Heart left ventricle (tissue), 16 donors: ENCODE data around the gene FBXL7. TPM values are rescaled to one million over a fixed set of nuclear protein-coding genes. Genes with fewer than 3 reads are reported as not detected.

Source experiments
- ATAC-seq, 4 donors: fragments of 200-7000 bp; cut with Tn5 transposase; one replicate each; pipeline ENCODE4 v1.9.1; 2020 to 2022; ENCODE audit warnings: moderate library complexity in 4 of 4, mild to moderate bottlenecking in 3 of 4, moderate number of reproducible peaks in 1 of 4
- DNase-seq, 5 donors: peaks; one replicate each; pipeline ENCODE4 v3.0.0-alpha.2; 2020
- H3K27ac ChIP-seq, 12 donors: fragments of 200-600 bp; sonication (generic) in 4 of 12; one replicate each; pipeline versions ENCODE4 v1.5.0 to v1.8.0; 2016 to 2022; ENCODE audit warnings: mild to moderate bottlenecking in 2 of 12
- H3K27me3 ChIP-seq, 9 donors: fragments of 200-600 bp; sonication (generic) in 2 of 9; one replicate each; pipeline versions ENCODE4 v1.5.1 to v1.8.0; 2016 to 2022; ENCODE audit warnings: mild to moderate bottlenecking in 3 of 9
- H3K36me3 ChIP-seq, 9 donors: fragments of 200-600 bp; sonication (generic) in 2 of 9; one replicate each; pipeline versions ENCODE4 v1.5.0 to v1.8.0; 2018 to 2022; ENCODE audit warnings: mild to moderate bottlenecking in 2 of 9
- H3K4me1 ChIP-seq, 12 donors: fragments of 200-600 bp; sonication (generic) in 4 of 12; one replicate each; pipeline versions ENCODE4 v1.5.0 to v1.8.0; 2016 to 2022; ENCODE audit warnings: mild to moderate bottlenecking in 3 of 12
- H3K4me3 ChIP-seq, 12 donors: fragments of 200-600 bp; sonication (generic) in 4 of 12; one replicate each; pipeline versions ENCODE4 v1.5.0 to v1.8.0; 2017 to 2022; ENCODE audit warnings: mild to moderate bottlenecking in 9 of 12, moderate library complexity in 4 of 12
- H3K9me3 ChIP-seq, 12 donors: fragments of 200-600 bp; sonication (generic) in 4 of 12; one replicate each; pipeline versions ENCODE4 v1.5.0 to v1.8.0; 2016 to 2022; ENCODE audit warnings: mild to moderate bottlenecking in 1 of 12
- POLR2A ChIP-seq, 2 donors: fragments of 450-650 bp; IDR thresholded peaks; one replicate each; pipeline ENCODE4 v1.6.1; 2017; ENCODE audit warnings: antibody characterized with exemption in 2 of 2, mild to moderate bottlenecking in 2 of 2, moderate library complexity in 2 of 2
- WGBS, 4 donors: extraction: QIAGEN DNeasy Blood & Tissue Kit in 2 of 4; methylation state at CpG; one replicate each; pipeline versions ENCODE4 v1.1.5 to v1.1.7; 2013 to 2018; 5-methylcytosine and 5-hydroxymethylcytosine counted together
- intact Hi-C, 10 donors: fragments of 100-400 bp; cut with DNase I; formaldehyde crosslinking; loops; one replicate each; pipeline versions ENCODE4 v1.11.1 to v1.14.2; 2022
- polyA plus RNA-seq, 2 donors: library from polyadenylated mRNA; stranded (reverse); fragments of 200-250 nt; gene quantifications; one replicate each; pipeline ENCODE4 v1.2.3, GENCODE V29; 2013
- total RNA-seq, 9 donors: library from RNA; depleted of rRNA in 2 of 9; stranded (reverse); fragments of >200 nt in 2 of 9; fragmentation: NEBNext Ultra II Directional in 3 of 9; extraction: Animal tissue kit (Norgen Biotek cat#: 25700) in 3 of 9; gene quantifications; one replicate each; pipeline versions ENCODE4 v1.1.0 to v1.2.4, GENCODE V29; 2016 to 2023
- TF ChIP-seq, protein P1 (sequence below), 12 donors: fragments of 200-600 bp; sonication (generic) in 4 of 12; IDR thresholded peaks; one replicate each; pipeline versions ENCODE4 v1.5.0 to v1.8.0; 2018 to 2022; ENCODE audit warnings: antibody characterized with exemption in 12 of 12, mild to moderate bottlenecking in 5 of 12
- donor health status: ischemic (EF 13 %, LVEDD 7.1; RV severe dilation, severe dysfunction).
- donor health status: healthy with polysubstance abuse.
- donor health status: DM: no; HTN: yes; CAD: no.
- donor health status: DM: no; HTN: no; CAD: no.
- donor health status: ischemic (EF 25% LVEDD 6.9; RV normal size, moderate dysfunction).
- donor health status: ischemic (EF 25% LVEDD 5.7; RV mildly dilated, moderate dysfunction).
- donor health status: healthy.
- donor health status: DM: yes; HTN: yes; CAD: no.
- donor health status: ischemic (EF 35%, LVEDD 5.7; RV mildly dilated, moderate dysfunction).
- donor health status: nonischemic (EF 11% LVEDD 7.7; RV severe dilation, severe dysfunction).
- donor health status: DM: yes; HTN: yes; CAD: no.
- donor health status: PGD.
- donor health status: ischemic (EF 29% LVEDD 5.4; RV normal size, mild dysfunction).
- donor health status: nonischemic (EF 23%, LVEDD 6.1; RV moderate dilation, normal function).

The FBXL7 gene
- total and polyA plus RNA-seq, 11 donors: 8.7 to 27.6 (median 24.3) TPM

DNA sequence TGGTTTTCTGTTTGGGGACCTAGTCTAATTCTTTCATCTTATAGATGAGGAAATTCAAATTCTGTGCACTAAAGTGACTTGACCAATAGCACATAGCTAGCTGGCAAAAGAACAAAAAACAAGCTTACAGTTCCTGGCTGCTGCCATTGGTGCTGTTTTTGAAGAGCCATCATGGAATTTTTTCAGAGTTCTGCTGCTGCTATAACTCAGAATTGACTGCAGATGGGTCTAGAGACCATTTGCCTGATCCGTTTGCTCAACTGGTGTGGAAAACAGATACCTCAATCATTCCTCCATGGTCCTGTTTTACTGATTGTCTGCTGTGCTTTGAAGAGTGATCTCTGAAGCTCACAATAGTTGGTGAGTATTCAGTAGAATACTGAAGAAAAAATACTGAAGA is 15.2 kb downstream of the FBXL7 start:
- intact Hi-C loops: no loop called here
- no peak for TF ChIP-seq POLR2A (IDR thresholded peaks at IDR 0.05)
- TF ChIP-seq, protein P1, sequence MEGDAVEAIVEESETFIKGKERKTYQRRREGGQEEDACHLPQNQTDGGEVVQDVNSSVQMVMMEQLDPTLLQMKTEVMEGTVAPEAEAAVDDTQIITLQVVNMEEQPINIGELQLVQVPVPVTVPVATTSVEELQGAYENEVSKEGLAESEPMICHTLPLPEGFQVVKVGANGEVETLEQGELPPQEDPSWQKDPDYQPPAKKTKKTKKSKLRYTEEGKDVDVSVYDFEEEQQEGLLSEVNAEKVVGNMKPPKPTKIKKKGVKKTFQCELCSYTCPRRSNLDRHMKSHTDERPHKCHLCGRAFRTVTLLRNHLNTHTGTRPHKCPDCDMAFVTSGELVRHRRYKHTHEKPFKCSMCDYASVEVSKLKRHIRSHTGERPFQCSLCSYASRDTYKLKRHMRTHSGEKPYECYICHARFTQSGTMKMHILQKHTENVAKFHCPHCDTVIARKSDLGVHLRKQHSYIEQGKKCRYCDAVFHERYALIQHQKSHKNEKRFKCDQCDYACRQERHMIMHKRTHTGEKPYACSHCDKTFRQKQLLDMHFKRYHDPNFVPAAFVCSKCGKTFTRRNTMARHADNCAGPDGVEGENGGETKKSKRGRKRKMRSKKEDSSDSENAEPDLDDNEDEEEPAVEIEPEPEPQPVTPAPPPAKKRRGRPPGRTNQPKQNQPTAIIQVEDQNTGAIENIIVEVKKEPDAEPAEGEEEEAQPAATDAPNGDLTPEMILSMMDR (IDR thresholded peaks at IDR 0.05): peak in 6 of 12 donors; percentile 7 to 40 (median 22)
- DNase-seq (no peak), ATAC-seq (peak in 3 of 4 donors; percentile 33 to 55 (median 42))
- 65 to 80% (median 75%) methylated on average over 1 of the region's 1 CpG for WGBS, 4 donors
- no peak overlapping the region for H3K4me3 ChIP-seq
- no peaks in the 10 kb centered on the region for H3K36me3 ChIP-seq
- H3K27me3 ChIP-seq: no peaks in the 10 kb centered on the region
- H3K9me3 ChIP-seq: no peaks in the 10 kb centered on the region
- peaks cover 0 to 39% (median 24%) of the 10 kb centered on the region in 12 donors for H3K4me1 ChIP-seq
- no peak overlapping the region for H3K27ac ChIP-seq

DNA sequence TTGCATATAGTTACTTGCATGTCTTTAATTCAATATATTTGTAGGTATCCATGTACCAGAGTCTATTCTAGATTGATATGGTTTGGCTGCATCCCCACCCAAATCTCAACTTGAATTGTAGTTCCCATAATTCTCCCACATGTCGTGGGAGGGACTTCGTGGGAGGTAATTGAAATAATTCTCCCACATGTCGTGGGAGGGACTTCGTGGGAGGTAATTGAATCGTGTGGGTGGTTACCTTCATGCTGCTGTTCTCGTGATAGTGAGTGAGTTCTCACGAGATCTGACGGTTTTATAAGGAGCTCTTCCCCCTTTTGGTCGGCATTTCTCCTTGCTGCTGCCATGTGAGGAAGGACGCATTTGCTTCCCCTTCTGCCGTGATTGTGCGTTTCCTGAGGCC is 16.5 kb downstream of the FBXL7 start:
- 88 to 92% (median 91%) methylated on average over 12 of the region's 12 CpGs for WGBS, 4 donors
- intact Hi-C loops: no loop called here
- ATAC-seq: no peak

DNA sequence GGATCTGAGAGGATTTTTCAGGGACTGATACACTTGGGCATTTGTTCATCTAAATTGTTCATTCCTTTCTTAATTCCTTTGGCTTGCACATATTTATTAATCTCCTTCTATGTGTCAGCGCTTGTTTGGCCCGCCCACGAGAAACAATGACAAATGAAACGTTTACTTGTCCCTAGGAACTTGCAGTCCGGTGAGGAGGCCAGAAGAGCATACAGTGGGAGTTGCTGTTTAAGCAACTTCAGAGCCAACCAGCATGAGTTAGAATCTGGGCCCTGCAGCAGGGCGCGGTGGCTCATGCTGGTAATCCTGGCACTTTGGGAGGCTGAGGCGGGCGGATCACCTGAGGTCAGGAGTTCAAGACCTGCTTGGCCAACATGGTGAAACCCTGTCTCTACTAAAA is 18.8 kb downstream of the FBXL7 start:
- intact Hi-C loops: no loop called here
- H3K36me3 ChIP-seq: no peaks in the 10 kb centered on the region
- TF ChIP-seq, protein P1 (IDR thresholded peaks at IDR 0.05): no peak
- TF ChIP-seq POLR2A (IDR thresholded peaks at IDR 0.05): no peak
- DNase-seq (no peak), ATAC-seq (no peak)
- no peaks in the 10 kb centered on the region for H3K9me3 ChIP-seq
- peaks cover 0 to 48% (median 35%) of the 10 kb centered on the region in 12 donors for H3K4me1 ChIP-seq
- WGBS, 4 donors: 88 to 90% (median 89%) methylated on average over 9 of the region's 9 CpGs
- H3K27me3 ChIP-seq: no peaks in the 10 kb centered on the region
- H3K27ac ChIP-seq: no peak overlapping the region
- no peak overlapping the region for H3K4me3 ChIP-seq

More for the DNA sequence above, 16.5 kb downstream of the FBXL7 start:
- H3K36me3 ChIP-seq: no peaks in the 10 kb centered on the region
- H3K27me3 ChIP-seq: no peaks in the 10 kb centered on the region
- TF ChIP-seq, protein P1 (IDR thresholded peaks at IDR 0.05): no peak
- no peak for TF ChIP-seq POLR2A (IDR thresholded peaks at IDR 0.05)
- DNase-seq: no peak
- H3K4me3 ChIP-seq: no peak overlapping the region
- no peak overlapping the region for H3K27ac ChIP-seq
- H3K9me3 ChIP-seq: no peaks in the 10 kb centered on the region
- peaks cover 0 to 41% (median 26%) of the 10 kb centered on the region in 12 donors for H3K4me1 ChIP-seq

DNA sequence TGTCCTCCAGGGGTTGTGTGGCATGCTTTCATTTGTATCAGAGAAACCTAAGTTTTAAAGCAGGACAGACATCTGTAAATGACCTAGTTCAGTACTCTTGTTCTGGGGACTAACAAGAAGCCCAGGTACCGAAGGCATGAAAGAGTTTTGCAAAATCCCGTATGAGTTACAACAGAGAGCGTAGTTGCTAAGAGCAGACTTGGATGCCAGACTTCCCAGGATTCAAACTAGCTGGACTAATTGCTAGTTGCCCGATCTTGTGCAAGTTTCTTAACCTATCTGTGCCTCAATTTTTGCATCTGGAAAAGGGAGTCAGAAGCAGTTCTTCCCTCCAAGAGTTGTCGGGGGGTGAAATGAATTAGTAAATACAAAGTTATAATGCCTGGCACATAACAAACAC is 20.9 kb downstream of the FBXL7 start:
- 64 to 77% (median 70%) methylated on average over 5 of the region's 5 CpGs for WGBS, 4 donors
- Histone ChIP-seq H3K4me1 (peaks cover 0 to 36% (median 23%) of the 10 kb centered on the region in 12 donors), H3K36me3 (peaks cover 0 to 6% (median 0%) of the 10 kb centered on the region in 9 donors), H3K4me3 (no peak overlapping the region), H3K27ac (no peak overlapping the region), H3K27me3 (no peaks in the 10 kb centered on the region), H3K9me3 (no peaks in the 10 kb centered on the region)
- DNase-seq (no peak), ATAC-seq (no peak)
- TF ChIP-seq POLR2A (IDR thresholded peaks at IDR 0.05): no peak
- TF ChIP-seq, protein P1 (IDR thresholded peaks at IDR 0.05): no peak
- intact Hi-C loops: no loop called here
